Uterus (tissue), 4 donors: ENCODE data around the gene CLDN7. TPM values are rescaled to one million over a fixed set of nuclear protein-coding genes. Genes with fewer than 3 reads are reported as not detected.

Source experiments
- DNase-seq, 2 donors: peaks; one replicate each; pipeline ENCODE4 v3.0.0-alpha.2; 2019 to 2020
- H3K27ac ChIP-seq, 2 donors: fragments of 200-600 bp; sonication (generic); 1 replicate in 1 of 2; 2 replicates in 1 of 2; pipeline ENCODE4 v1.5.1; 2016 to 2018
- H3K27me3 ChIP-seq, 2 donors: fragments of 200-600 bp; sonication (generic); one replicate each; pipeline ENCODE4 v1.5.1; 2018 to 2019; ENCODE audit warnings: control low read depth in 1 of 2
- H3K36me3 ChIP-seq, 2 donors: fragments of 200-600 bp; sonication (generic); one replicate each; pipeline ENCODE4 v1.5.1; 2019; ENCODE audit warnings: control low read depth in 1 of 2
- H3K4me1 ChIP-seq, 2 donors: fragments of 200-600 bp; sonication (generic); one replicate each; pipeline ENCODE4 v1.5.1; 2018 to 2019; ENCODE audit warnings: control low read depth in 1 of 2
- H3K4me3 ChIP-seq, 2 donors: fragments of 200-600 bp; sonication (generic); 1 replicate in 1 of 2; 2 replicates in 1 of 2; pipeline ENCODE4 v1.5.1; 2018 to 2019; ENCODE audit warnings: mild to moderate bottlenecking in 1 of 2
- H3K9me3 ChIP-seq, 2 donors: fragments of 200-600 bp; sonication (generic); one replicate each; pipeline ENCODE4 v1.5.1; 2019; ENCODE audit warnings: control low read depth in 1 of 2
- CTCF ChIP-seq, 4 experiments: fragments of 200-600 bp in 2 of 4; fragments of 450-650 bp in 2 of 4; sonication (generic) in 2 of 4; IDR thresholded peaks; one replicate each; pipeline ENCODE4 v1.5.1; 2016 to 2019; ENCODE audit warnings: antibody characterized with exemption in 4 of 4, mild to moderate bottlenecking in 2 of 4, moderate library complexity in 1 of 4
- POLR2A ChIP-seq, 2 donors: fragments of 450-650 bp; IDR thresholded peaks; one replicate each; pipeline ENCODE4 v1.6.1; 2016; ENCODE audit warnings: antibody characterized with exemption in 2 of 2, mild to moderate bottlenecking in 1 of 2, moderate library complexity in 1 of 2
- intact Hi-C: fragments of 100-400 bp; cut with DNase I; formaldehyde crosslinking; loops from one replicate; pipeline ENCODE4 v1.15.1; 2023; ENCODE audit warnings: low total_unique reads
- total RNA-seq, 4 donors: library from RNA; depleted of rRNA in 3 of 4; stranded (reverse); fragments of >200 nt in 3 of 4; gene quantifications; one replicate each; pipeline versions ENCODE4 v1.1.0 to v1.2.4, GENCODE V29; 2014 to 2023
- donor health status: DM: yes; HTN: yes; CAD: no.

CLDN7 gene
- total RNA-seq, 4 donors from 2014 or later: 0.29 to 24.4 (median 0.68) TPM

- H3K27ac ChIP-seq: peak overlapping the region in 1 of 2 donors; percentile 13
- no peak overlapping the region for H3K4me3 ChIP-seq
- no peak for DNase-seq
- peaks cover 0 to 6% of the 10 kb centered on the region in 2 donors for H3K27me3 ChIP-seq
- intact Hi-C loops: loop anchor here (10.0 kb wide), 1 partner anchor 238 kb away; no protein-coding TSS in a partner anchor
- H3K9me3 ChIP-seq: no peaks in the 10 kb centered on the region
- no peak for TF ChIP-seq CTCF (IDR thresholded peaks at IDR 0.05)
- no peak for TF ChIP-seq POLR2A (IDR thresholded peaks at IDR 0.05)
- H3K36me3 ChIP-seq: no peaks in the 10 kb centered on the region
- peaks cover 0 to 27% of the 10 kb centered on the region in 2 donors for H3K4me1 ChIP-seq
These were observed 30.5 kb upstream of the CLDN7 start for GRCh38 chr17:7292729-7293128.

- Histone ChIP-seq H3K36me3 (no peaks in the 10 kb centered on the region), H3K4me3 (no peak overlapping the region), H3K27ac (peak overlapping the region in 1 of 2 donors; percentile 13), H3K4me1 (peaks cover 0 to 27% of the 10 kb centered on the region in 2 donors), H3K9me3 (no peaks in the 10 kb centered on the region), H3K27me3 (peaks cover 0 to 6% of the 10 kb centered on the region in 2 donors)
- no peak for TF ChIP-seq POLR2A (IDR thresholded peaks at IDR 0.05)
- TF ChIP-seq CTCF (IDR thresholded peaks at IDR 0.05): no peak
- intact Hi-C loops: loop anchor here (10.0 kb wide), 1 partner anchor 237 kb away; no protein-coding TSS in a partner anchor
- no peak for DNase-seq
These were observed 29.9 kb upstream of the CLDN7 start for GRCh38 chr17:7292194-7292593.

GRCh38 chr17:7290685-7291084, 28.4 kb upstream of the CLDN7 start:
- Histone ChIP-seq H3K4me1 (peaks cover 0 to 22% of the 10 kb centered on the region in 2 donors), H3K4me3 (no peak overlapping the region), H3K36me3 (no peaks in the 10 kb centered on the region), H3K9me3 (no peaks in the 10 kb centered on the region), H3K27ac (no peak overlapping the region), H3K27me3 (peaks cover 0 to 6% of the 10 kb centered on the region in 2 donors)
- no peak for DNase-seq
- intact Hi-C loops: loop anchor here (10.0 kb wide), 1 partner anchor 236 kb away; no protein-coding TSS in a partner anchor
- no peak for TF ChIP-seq POLR2A (IDR thresholded peaks at IDR 0.05)
- TF ChIP-seq CTCF (IDR thresholded peaks at IDR 0.05): no peak

DNA sequence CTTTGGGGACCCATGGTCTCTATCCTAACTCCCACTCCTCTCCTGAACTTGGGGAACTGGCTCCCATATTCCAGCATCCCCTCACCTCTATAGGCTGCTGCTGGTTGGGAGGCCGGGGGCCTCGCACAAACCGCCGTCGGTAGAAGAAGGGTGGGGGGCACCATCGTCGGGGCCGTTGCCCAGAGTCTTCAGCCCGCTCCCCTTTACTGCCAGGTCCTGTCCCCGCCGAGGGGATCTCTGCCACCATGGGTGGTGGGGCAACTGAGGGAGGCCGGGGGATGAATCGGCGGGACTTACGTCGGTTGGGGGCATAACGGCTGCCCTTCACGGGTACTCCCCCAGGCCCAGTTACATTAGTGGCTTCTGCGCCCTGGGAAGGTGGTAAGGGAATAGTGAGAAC, 27.9 kb upstream of the CLDN7 start:
- no peak overlapping the region for H3K4me3 ChIP-seq
- no peak overlapping the region for H3K27ac ChIP-seq
- no peak for DNase-seq
- H3K9me3 ChIP-seq: no peaks in the 10 kb centered on the region
- H3K27me3 ChIP-seq: peaks cover 0 to 6% of the 10 kb centered on the region in 2 donors
- peaks cover 0 to 20% of the 10 kb centered on the region in 2 donors for H3K4me1 ChIP-seq
- no peak for TF ChIP-seq CTCF (IDR thresholded peaks at IDR 0.05)
- no peak for TF ChIP-seq POLR2A (IDR thresholded peaks at IDR 0.05)
- H3K36me3 ChIP-seq: no peaks in the 10 kb centered on the region
- intact Hi-C loops: loop anchor here (10.0 kb wide), 1 partner anchor 235 kb away; no protein-coding TSS in a partner anchor

DNA sequence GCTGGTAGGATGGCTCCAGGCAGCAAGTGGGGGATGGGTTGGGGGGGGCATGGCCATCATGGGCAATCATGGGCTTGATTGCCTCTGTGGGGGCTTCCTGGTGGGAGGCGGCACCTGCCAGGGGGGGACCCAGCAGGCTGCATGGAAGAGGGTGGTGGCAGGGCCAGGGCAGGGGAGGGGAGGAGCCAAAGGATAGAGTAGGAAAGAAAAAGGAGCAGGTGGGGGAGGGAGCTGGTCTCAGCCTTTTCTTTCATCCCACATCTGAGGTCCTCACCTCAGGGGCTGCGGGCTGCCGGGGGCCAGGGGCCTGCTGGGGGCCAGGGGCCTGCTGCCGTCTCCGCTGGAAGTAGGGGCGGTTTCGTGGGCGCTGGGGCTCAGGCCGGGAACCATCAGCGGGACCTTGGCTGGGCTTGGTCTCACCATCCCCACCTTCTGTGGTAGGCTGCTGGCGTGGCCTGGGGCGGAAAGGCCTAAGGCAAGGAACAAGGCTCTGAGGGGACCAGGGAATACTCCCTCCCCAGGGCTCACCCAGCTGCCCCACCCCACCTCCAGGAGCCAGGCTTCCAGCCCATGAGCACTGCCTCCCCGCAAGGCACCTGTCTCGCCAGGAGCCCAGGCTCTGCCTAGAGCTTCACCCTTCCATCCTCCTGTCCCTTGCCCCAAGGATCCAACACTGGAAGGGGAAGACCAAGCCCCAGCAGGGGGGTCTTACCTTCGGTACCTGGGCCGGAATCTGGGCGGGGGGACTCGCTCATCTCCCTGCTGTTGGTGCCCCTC, 27.2 kb upstream of the CLDN7 start:
- Histone ChIP-seq H3K9me3 (no peaks in the 10 kb centered on the region), H3K4me3 (no peak overlapping the region)
- intact Hi-C loops: loop anchor here (10.0 kb wide), 1 partner anchor 235 kb away; no protein-coding TSS in a partner anchor

More for the DNA sequence above, 27.2 kb upstream of the CLDN7 start:
- TF ChIP-seq POLR2A (IDR thresholded peaks at IDR 0.05): no peak
- TF ChIP-seq CTCF (IDR thresholded peaks at IDR 0.05): no peak
- peaks cover 0 to 6% of the 10 kb centered on the region in 2 donors for H3K27me3 ChIP-seq
- no peaks in the 10 kb centered on the region for H3K36me3 ChIP-seq
- H3K4me1 ChIP-seq: peaks cover 0 to 15% of the 10 kb centered on the region in 2 donors
- H3K27ac ChIP-seq: no peak overlapping the region
- DNase-seq: no peak
